Activated naive CD4-positive, alpha-beta T cell treated with anti-CD3 and anti-CD28 coated beads, Interleukin-2, amount 50 U/mL, for 72 hours (primary cell): ENCODE results near the gene CLASP1. TPM values are rescaled to one million over a fixed set of nuclear protein-coding genes. Genes with fewer than 3 reads are reported as not detected.
"Not testable (repeated sequence)": the region's sequence is repeated elsewhere in the genome, so short reads cannot be mapped to it uniquely, and the experiment has no call there.

Source experiments
- ATAC-seq, 2 donors: fragments of 150-1000 bp; cut with Tn5 transposase; 2 replicates each; pipeline ENCODE4 v1.10.0; 2021; ENCODE audit warnings: mild to moderate bottlenecking in 2 of 2, moderate library complexity in 2 of 2
- DNase-seq, 2 donors: peaks; one replicate each; pipeline ENCODE4 v3.0.0; 2021 to 2022; ENCODE audit warnings: low spot score in 2 of 2
- H3K27ac Mint-ChIP-seq, 2 donors: one replicate each; pipeline ENCODE4 v1.8.0; 2022; ENCODE audit warnings: mild to moderate bottlenecking in 2 of 2, mixed read lengths in 2 of 2
- H3K36me3 Mint-ChIP-seq, 2 donors: one replicate each; pipeline ENCODE4 v1.8.0; 2022; ENCODE audit warnings: mixed read lengths in 2 of 2
- H3K9me3 Mint-ChIP-seq, 2 donors: one replicate each; pipeline ENCODE4 v1.8.0; 2022; ENCODE audit warnings: mixed read lengths in 2 of 2
- total RNA-seq, 2 donors: library from RNA; stranded (reverse); gene quantifications; one replicate each; pipeline ENCODE4 v1.2.3, GENCODE V29; 2022

The CLASP1 gene
- total RNA-seq, 2 donors from 2014 or later: 82.3 to 98.6 TPM

DNA sequence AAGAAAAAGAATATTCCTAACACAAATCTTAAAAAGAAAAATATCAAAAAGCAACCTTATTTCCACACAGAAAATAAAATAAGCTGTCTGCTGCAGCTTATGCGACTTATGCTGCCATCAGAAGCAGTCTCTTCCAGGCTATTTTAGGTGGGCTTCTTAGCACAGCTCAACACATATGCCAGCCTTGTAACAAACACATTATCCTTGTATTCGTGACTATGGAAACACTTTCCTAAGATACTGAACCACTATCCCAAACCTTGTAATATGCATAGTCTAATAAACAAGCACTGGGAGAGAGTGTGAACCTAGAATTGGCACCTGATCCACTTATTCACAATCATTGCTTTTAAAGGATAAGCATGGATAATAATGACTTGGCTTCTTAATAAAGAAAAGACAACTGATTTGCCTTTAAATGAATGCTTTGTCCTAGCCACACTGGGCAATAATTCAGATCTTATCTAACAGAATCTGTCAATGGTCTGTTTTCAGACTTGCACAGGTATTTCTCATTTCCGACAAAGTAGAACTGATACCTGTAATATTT lies 158.6 kb downstream of the CLASP1 start:
- ATAC-seq: no peak
- DNase-seq: no peak
- no peaks in the 10 kb centered on the region for H3K9me3 Mint-ChIP-seq
- H3K27ac Mint-ChIP-seq: no peak overlapping the region
- H3K36me3 Mint-ChIP-seq: peaks cover 5 to 6% of the 10 kb centered on the region in 2 donors

DNA sequence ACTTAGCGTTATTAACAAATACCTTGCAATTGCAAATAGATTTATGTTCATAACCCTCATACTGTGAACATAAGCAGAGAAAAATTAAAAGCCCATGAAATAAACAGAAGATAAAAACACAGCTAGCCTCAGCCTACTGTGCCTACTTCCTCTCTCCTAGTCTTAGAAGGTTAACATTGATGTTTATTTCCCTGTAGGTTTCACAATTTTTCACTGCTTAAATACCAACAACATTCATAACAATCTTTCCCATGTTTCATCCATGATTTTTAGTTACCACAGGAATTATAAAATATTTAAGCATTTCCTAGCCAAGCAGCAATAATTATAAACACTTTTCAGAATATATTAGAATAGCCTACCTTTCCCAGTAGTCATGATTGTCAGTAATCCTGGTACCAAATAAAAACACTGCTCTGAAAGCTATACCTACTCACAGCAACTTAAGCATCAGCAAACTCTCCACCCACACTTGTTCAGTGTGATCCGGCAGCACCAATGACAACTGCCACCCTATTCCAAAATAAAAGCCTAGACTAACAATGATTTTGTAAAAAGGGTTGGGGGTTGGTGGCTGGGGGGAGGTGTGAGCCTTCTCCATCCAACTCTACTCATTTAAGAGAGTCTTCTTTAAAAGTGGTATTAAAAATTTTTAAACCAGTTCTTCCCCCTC lies 159.2 kb downstream of the CLASP1 start:
- DNase-seq (no peak), ATAC-seq (no peak)
- Mint-ChIP-seq H3K36me3 (peaks cover 5 to 6% of the 10 kb centered on the region in 2 donors), H3K9me3 (no peaks in the 10 kb centered on the region), H3K27ac (no peak overlapping the region)

GRCh38 chr2:121489284-121489683 lies 160.0 kb downstream of the CLASP1 start:
- DNase-seq: no peak
- no peak overlapping the region for H3K27ac Mint-ChIP-seq
- ATAC-seq: no peak
- peaks cover 4 to 5% of the 10 kb centered on the region in 2 donors for H3K36me3 Mint-ChIP-seq
- no peaks in the 10 kb centered on the region for H3K9me3 Mint-ChIP-seq

DNA sequence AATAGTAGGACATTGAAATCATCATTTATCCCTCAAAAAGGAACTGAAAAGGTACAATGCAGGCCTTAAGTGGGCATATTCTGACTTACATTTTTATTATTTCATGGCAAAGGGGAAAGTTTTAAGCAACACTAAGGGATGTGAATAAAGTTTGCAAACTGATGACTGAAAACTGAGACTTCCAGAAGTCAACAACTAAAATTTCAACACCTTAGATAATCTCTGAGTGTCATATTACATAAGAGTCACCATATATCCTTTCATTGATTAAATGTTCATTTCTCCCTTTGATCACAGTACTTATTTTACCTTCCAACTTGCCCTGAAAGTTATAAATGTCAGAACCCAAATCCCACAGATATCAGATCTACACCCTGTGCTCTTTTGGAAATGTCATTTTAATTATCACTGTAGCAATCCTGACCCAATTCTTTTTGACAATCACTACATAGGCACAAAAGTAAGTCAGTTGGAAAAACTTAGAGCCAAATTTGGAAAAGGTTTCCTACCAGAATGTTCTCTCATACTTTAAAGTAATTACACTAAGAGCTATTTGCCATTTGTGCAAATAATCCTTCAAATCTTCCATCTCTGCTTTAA lies 163.0 kb downstream of the CLASP1 start:
- Mint-ChIP-seq H3K9me3 (no peaks in the 10 kb centered on the region), H3K27ac (no peak overlapping the region), H3K36me3 (peaks cover 0 to 9% of the 10 kb centered on the region in 2 donors)
- ATAC-seq (no peak), DNase-seq (no peak)

- Mint-ChIP-seq H3K9me3 (no peaks in the 10 kb centered on the region), H3K36me3 (peaks cover 0 to 9% of the 10 kb centered on the region in 2 donors), H3K27ac (peak overlapping the region in 1 of 2 donors; percentile 53)
- no peak for ATAC-seq
- DNase-seq: no peak
Observed at GRCh38 chr2:121485039-121485438, 164.2 kb downstream of the CLASP1 start.

- no peak for DNase-seq
- no peaks in the 10 kb centered on the region for H3K9me3 Mint-ChIP-seq
- H3K27ac Mint-ChIP-seq: peak overlapping the region in 1 of 2 donors; percentile 37
- peaks cover 0 to 9% of the 10 kb centered on the region in 2 donors for H3K36me3 Mint-ChIP-seq
- ATAC-seq: no peak
Observed at GRCh38 chr2:121483846-121484245, 165.4 kb downstream of the CLASP1 start.

DNA sequence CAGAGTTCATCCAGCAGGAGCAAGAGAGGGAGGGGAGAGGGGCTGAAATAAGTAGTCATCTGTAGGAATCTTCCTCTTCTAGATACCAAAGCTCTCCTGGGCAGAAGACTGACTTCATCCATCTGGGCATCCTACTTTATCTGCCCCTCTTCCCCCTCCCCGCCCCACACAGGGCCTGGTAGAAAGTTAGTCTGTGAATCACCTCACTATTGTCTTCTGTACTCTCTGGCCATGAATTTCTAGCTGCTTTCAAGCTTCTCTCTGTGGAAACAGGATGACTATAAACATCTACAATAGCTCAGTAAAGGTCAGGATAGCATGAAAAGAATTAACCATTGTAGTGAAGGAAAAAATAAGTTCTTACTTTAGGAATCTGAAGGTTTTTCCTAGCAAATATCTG lies 166.2 kb downstream of the CLASP1 start:
- peaks cover 0 to 9% of the 10 kb centered on the region in 2 donors for H3K36me3 Mint-ChIP-seq
- ATAC-seq (no peak), DNase-seq (no peak)
- no peak overlapping the region for H3K27ac Mint-ChIP-seq
- H3K9me3 Mint-ChIP-seq: no peaks in the 10 kb centered on the region

DNA sequence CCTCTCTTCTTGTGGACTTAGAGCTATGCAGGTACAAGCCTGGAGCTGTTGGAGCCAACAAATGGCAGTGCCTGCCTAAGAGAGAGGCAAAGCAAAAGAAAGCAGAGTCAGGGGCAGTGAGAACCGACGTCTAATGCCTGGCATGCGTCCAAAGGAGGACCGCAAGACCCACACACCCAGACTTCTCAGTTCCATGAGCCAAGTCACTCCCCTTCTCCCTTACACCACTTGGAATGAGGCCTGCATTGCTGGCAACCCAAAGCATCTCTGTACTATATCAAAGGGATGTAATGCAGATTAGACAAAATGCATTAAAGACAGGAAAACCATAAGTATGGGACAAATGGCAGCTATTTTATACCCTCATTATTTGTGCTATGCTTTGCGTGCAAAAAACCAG lies 168.4 kb downstream of the CLASP1 start:
- Mint-ChIP-seq H3K9me3 (no peaks in the 10 kb centered on the region), H3K36me3 (peaks cover 0 to 9% of the 10 kb centered on the region in 2 donors), H3K27ac (peak overlapping the region in 1 of 2 donors; percentile 45)
- no peak for DNase-seq
- ATAC-seq: no peak

GRCh38 chr2:121479882-121480522 lies 169.3 kb downstream of the CLASP1 start:
- ATAC-seq (no peak), DNase-seq (no peak)
- Mint-ChIP-seq H3K36me3 (peaks cover 0 to 9% of the 10 kb centered on the region in 2 donors), H3K27ac (no peak overlapping the region), H3K9me3 (no peaks in the 10 kb centered on the region)

- no peak for ATAC-seq
- no peak for DNase-seq
- H3K27ac Mint-ChIP-seq: peak overlapping the region in 1 of 2 donors; percentile 62
- peaks cover 0 to 9% of the 10 kb centered on the region in 2 donors for H3K36me3 Mint-ChIP-seq
- no peaks in the 10 kb centered on the region for H3K9me3 Mint-ChIP-seq
Observed at GRCh38 chr2:121478996-121479745, 170.1 kb downstream of the CLASP1 start.

DNA sequence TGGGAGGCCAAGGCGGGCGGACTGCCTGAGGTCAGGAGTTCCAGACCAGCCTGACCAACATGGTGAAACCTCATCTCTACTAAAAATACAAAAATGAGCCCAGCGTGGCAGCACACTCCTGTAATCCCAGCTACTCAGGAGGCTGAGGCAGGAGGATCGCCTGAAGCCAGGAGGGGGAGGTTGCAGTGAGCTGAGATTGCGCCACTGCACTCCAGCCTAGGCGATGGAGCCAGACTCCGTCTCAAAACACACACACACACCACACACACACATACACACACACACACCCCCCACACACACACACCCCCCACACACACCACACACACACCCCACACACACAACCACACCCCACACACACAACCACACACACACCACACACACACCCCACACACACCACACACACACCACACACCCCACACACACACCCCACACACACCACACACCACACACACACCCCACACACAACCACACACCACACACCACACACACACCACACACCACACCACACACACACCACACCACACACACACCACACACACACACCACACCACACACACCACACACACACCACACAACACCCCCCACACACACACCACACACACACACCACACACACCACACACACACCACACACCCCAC lies 170.8 kb downstream of the CLASP1 start:
- not testable (repeated sequence) for ATAC-seq, H3K27ac Mint-ChIP-seq, DNase-seq, H3K9me3 Mint-ChIP-seq, H3K36me3 Mint-ChIP-seq

DNA sequence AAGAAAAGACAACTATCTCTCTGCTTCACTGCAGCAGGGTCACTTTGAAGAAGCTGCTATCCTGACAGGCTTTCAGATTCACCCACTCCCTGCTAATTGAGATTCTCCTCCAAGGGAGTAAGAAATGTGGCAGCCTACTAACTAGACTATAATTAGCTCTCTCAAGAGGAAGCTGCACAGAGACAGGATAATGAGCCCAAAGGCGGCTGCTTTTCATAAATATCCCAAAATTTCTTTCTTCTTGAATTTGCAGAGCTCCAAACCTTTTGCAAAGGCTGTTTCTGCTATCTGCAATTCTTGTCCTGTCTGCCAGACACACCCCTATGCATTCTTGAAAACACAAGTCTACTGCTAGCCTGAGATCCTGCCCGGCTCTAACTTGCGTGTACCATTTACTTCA lies 172.6 kb downstream of the CLASP1 start:
- no peak for DNase-seq
- Mint-ChIP-seq H3K9me3 (no peaks in the 10 kb centered on the region), H3K36me3 (peaks cover 0 to 10% of the 10 kb centered on the region in 2 donors), H3K27ac (peak overlapping the region in 1 of 2 donors; percentile 29)
- no peak for ATAC-seq

DNA sequence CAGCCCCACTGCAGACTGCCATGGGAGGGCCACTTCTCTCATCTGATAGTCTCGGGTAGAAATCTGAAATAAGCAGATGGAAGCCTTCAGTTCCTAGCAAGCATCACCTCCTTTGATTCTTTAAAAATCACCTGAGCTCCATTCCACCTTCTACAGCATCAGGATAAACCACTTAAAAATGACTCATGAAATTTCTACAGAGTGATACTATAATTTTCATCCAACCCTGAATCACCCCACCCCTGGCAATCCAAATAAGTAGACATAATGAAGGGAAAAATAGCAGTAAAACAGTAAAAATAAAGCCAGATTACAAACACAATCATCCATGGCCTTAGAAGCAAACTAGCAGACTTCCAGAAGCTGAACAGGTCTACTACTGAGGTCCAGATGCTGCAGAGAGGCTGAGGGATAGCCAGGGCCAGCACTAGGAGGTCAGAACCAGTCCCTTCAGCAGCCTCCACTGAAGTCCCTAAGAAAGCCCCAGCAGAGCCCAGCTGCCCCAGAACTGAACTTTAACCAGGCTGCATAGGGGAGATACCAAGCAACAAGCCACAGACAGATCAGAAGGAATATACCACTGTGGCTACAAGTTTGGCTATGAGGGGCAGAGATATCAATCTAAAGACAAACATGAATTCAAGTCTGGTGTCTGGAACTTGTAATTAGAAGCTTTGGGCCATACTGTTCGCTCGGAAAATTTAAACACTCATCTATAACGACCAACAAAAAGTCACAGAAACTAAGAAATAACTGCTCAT lies 173.3 kb downstream of the CLASP1 start:
- peaks cover 0 to 11% of the 10 kb centered on the region in 2 donors for H3K36me3 Mint-ChIP-seq
- ATAC-seq (no peak), DNase-seq (no peak)
- H3K9me3 Mint-ChIP-seq: no peaks in the 10 kb centered on the region
- peak overlapping the region in 1 of 2 donors; percentile 29 for H3K27ac Mint-ChIP-seq

DNA sequence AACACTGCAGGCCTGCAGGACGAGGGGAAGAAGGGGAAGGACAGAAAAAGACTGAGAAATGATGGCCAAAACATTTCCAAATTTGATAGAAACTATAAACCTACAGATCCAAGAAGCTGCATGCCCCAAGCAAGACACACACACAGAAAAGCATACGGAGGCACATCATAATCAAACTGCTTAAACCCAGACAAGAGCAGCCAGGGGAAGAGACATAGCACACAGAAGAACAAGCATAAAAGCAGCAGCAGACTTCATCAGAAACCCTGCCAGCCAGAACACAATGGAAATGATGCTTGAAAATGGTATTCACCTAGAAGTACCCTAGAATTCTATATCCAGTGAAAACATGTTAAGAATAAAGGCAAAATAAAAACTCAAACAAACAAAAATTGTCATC lies 175.8 kb downstream of the CLASP1 start:
- Mint-ChIP-seq H3K36me3 (peaks cover 12 to 23% of the 10 kb centered on the region in 2 donors), H3K9me3 (no peaks in the 10 kb centered on the region), H3K27ac (no peak overlapping the region)
- DNase-seq (no peak), ATAC-seq (no peak)

- H3K36me3 Mint-ChIP-seq: peaks cover 22 to 33% of the 10 kb centered on the region in 2 donors
- ATAC-seq: no peak
- H3K9me3 Mint-ChIP-seq: no peaks in the 10 kb centered on the region
- no peak for DNase-seq
- no peak overlapping the region for H3K27ac Mint-ChIP-seq
Observed at GRCh38 chr2:121472470-121472993, 176.7 kb downstream of the CLASP1 start.
